ENCODE results near the gene EFHC1.

The EFHC1 gene

GRCh38 chr6:52557389-52558265 is 137.5 kb downstream of the EFHC1 start:
- no peak for DNase-seq

GRCh38 chr6:52558266-52559000 is 138.3 kb downstream of the EFHC1 start:
- DNase-seq, result no peak

- DNase-seq, result no peak
Measured at GRCh38 chr6:52560462-52560861, 140.3 kb downstream of the EFHC1 start.

- DNase-seq, result no peak
Measured at GRCh38 chr6:52562911-52563310, 142.8 kb downstream of the EFHC1 start.

GRCh38 chr6:52564856-52565255 is 144.7 kb downstream of the EFHC1 start:
- no peak for DNase-seq

GRCh38 chr6:52566201-52566600 is 146.1 kb downstream of the EFHC1 start:
- no peak for DNase-seq

- DNase-seq, result no peak
Measured at GRCh38 chr6:52566853-52567279, 146.7 kb downstream of the EFHC1 start.

- DNase-seq, result no peak
Measured at GRCh38 chr6:52568320-52568719, 148.2 kb downstream of the EFHC1 start.

GRCh38 chr6:52570291-52570700 is 150.2 kb downstream of the EFHC1 start:
- no peak for DNase-seq

GRCh38 chr6:52571099-52571755 is 151.1 kb downstream of the EFHC1 start:
- DNase-seq, result no peak

- DNase-seq, result no peak
Measured at GRCh38 chr6:52572536-52572935, 152.4 kb downstream of the EFHC1 start.

GRCh38 chr6:52573295-52573694 is 153.2 kb downstream of the EFHC1 start:
- DNase-seq, result no peak

All from C1 segment of cervical spinal cord (tissue), 14 donors.